Left hindlimb (tissue), 1 donor: ENCODE results near the gene ADAM19.
A peak's percentile ranks its signal among the peaks of the same experiment; 100 is the strongest.
"Not testable (repeated sequence)": the region's sequence is repeated elsewhere in the genome, so short reads cannot be mapped to it uniquely, and the experiment has no call there.

Experiments
- DNase-seq: peaks from one replicate; pipeline ENCODE4 v3.0.0-alpha.2; 2018

The ADAM19 gene

DNA sequence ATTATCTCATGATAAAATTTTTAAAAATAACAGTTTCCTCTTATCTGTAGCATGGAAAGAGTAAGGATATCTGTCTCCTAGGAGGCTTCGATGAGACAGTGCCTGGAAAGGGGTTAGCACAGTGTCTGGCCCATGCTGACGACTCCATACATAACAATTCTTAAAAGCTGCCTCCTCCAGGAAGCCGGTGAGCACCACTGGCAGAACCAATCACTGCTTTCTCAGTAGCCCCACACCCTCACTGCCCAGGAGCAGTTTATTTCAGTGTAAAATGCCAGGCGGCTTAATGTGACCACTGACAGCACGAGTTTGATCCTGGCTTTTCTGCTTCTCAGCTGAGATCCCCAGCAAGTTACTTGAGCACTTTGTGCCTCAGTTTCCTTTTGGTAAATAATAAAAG lies 116.7 kb downstream of the ADAM19 start:
- DNase-seq = no peak

DNA sequence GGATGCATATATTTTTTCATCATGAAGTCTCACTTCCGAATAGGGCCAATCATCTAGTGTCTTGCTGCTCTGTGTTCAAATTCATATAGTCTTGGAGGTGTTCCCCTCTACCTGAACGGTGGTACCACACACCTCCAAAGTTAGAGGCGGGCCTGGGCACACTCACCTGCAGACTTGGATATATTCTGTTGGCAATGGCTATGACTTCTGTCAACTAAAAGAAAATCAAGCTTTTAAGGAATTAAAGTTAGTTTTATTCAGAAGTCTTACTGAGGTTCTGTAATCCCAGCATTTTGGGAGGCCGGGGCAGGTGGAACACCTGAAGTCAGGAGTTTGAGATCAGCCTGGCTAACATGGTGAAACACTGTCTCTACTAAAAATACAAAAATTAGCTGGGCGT lies 118.2 kb downstream of the ADAM19 start:
- no peak for DNase-seq

GRCh38 chr5:157456301-157456700 lies 119.3 kb downstream of the ADAM19 start:
- no peak for DNase-seq

DNA sequence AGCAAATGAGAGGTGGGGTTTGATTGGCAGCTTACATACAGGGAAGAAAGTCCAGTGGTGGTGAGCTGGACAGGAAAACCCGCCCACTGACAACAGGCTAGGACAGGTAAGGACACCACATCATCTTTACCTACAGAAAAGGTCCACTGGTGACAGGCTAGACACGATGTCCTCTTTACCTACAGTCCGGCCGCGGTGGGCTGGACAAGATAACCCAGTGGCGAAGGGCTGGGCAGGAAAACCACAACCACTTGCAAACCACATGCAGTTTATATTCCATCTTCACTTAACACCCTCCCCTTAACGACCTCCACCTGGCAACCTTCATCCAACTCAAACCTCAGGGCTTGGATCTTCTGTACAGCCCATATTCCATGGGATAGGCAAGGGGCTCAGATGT lies 120.5 kb downstream of the ADAM19 start:
- no peak for DNase-seq

- DNase-seq = no peak
Measured at GRCh38 chr5:157454273-157454672, 121.3 kb downstream of the ADAM19 start.

DNA sequence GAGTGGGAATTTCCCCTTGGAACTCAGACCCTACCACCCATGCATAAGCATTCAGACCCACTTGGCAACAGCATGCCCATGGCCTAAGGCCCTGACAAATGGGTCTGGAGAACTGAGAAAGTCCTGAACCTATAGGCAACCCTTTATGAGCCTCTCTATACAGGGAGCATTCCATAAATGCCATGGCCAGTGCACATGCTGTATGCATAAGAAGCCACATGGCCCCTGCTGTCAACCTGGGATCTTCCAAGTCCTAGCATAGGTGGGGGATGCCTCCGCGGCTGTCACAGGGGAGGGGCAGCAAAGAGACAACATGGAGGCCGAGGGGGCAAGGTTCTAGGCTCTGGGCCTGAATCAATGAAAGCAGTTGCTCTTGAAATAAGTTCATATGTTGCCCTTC lies 123.8 kb downstream of the ADAM19 start:
- no peak for DNase-seq

GRCh38 chr5:157450024-157450423 lies 125.6 kb downstream of the ADAM19 start:
- DNase-seq = no peak

DNA sequence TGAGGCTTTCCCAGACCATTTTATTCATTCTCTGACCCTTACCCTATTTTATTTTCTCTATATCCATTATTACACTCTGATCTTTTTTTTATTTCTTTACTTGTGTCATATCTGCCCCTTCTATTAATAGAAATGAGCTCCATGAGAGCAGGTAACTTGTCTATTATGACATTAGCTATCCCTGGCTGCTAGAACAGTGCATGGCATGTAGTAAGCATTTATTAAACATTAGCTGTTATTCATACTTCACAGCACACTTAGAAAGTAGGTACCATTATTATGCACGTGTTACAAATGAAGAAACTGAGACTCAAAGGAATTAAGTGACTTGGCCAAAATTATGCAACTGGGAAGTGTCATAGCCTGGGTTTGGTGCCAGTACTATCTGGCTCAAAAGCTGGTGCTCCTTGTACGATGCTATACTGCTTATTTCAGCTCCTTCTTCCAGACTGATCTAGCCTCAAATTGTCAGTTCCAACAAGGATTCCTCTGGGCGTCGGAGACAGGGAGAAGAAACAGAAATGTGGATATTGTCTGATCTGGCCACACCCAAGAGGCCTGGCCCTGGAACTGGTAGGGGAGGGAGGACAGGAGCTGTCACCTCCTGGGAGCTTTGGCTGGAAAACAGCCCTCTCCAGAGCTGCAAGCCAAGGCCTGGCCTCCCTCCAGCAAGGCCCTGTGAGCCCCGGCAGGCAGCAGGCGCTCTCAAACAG lies 126.4 kb downstream of the ADAM19 start:
- DNase-seq = peak; percentile 52

DNA sequence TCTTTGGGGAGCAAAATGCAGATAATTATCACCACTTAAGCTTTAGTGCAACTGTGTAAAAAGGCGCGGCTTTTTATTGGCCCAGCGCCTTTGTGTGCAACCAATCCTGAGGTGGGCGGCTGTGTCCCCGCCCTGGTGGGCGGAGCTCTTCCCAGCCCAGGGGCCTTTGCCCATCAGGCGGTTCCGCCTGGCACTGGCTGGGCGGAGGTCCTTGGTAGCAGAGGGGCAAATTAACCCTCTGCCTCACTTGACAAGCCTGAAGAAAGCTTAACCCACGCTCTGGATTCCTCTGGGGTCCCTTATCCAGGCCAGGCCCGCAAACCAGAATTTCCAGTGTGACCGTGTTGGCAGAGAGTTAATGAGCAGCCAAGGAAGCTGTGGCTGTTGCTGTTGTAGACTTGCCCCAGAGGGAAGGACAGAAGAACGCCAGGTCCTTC lies 128.4 kb downstream of the ADAM19 start:
- DNase-seq = no peak

- no peak for DNase-seq
Measured at GRCh38 chr5:157446412-157446935, 129.1 kb downstream of the ADAM19 start.

DNA sequence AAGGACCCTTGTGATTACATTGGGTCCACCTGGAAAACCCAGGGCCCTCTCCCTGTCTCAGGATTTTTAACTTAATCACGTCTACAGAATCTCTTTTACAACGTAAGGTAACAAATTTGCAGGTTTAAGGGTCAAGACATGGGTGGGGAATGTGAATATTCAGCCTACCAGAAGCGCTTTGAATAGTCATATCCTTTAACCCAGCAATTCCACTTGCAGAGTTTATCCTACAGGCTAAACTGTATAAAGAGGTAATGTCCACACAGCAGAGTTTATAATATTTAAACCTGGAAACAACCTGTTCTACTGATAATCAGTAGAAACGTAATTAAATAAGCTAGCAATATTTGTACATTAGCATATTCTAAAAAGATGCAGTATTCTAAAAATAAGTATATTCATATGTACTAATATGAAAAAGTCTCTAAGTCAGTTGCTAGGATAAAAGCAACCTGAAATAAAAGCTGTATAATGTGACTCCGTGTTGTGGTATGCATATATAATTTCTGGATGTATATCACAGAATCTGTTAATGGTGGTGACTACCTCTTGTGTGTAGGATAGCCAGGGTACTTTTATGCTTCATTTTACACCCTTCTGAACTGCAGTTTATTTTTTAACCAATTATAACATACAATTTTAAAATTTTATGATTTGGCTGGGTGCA lies 129.7 kb downstream of the ADAM19 start:
- no peak for DNase-seq

GRCh38 chr5:157444224-157444623 lies 131.4 kb downstream of the ADAM19 start:
- DNase-seq = no peak

- peak; percentile 76 for DNase-seq
Measured at GRCh38 chr5:157443041-157443549, 132.5 kb downstream of the ADAM19 start.

- no peak for DNase-seq
Measured at GRCh38 chr5:157434096-157434495, 141.5 kb downstream of the ADAM19 start.

DNA sequence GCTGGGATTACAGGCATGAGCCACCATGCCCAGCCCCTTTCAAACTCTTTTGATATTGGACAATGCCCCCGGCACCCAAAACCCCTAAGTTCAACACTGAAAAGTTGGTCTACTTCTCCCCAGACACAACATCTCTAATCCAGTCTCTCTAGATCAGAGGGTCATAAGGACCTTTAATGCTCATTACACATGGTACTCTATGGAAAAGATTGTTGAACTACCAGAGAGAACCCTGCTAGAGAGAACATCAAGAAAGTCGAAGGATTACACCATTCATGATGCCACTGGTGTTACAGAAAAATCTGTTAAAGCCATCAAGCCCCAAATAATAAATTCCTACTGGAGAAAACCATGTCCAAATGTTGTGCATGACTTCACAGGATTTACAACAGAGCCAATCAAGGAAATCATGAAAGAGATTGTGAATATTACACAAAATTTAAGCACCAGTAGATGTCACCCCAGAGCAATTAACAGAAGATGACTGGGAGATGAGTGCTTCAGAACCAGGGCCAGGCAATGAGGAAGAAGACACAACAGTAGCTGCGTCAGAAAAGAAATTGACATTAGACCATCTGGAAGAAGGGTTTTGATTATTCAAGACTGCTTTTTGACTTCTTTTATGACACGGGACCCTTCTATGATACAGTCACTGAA lies 143.9 kb downstream of the ADAM19 start:
- DNase-seq = no peak

DNA sequence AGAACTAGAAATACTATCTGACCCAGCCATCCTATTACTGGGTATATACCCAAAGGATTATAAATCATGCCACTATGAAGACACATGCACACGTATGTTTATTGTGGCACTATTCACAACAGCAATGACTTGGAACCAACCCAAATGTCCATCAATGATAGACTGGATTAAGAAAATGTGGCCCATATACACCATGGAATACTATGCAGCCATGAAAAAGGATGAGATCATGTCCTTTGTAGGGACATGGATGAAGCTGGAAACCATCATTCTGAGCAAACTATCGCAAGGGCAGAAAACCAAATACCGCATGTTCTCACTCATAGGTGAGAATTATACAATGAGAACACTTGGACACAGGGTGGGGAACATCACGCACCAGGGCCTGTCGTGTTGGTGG lies 145.7 kb downstream of the ADAM19 start:
- DNase-seq = not testable (repeated sequence)
